Measurements from ENCODE around the gene STK24. TPM values are rescaled to one million over a fixed set of nuclear protein-coding genes. Genes with fewer than 3 reads are reported as not detected.

The STK24 gene
- total and polyA plus RNA-seq, 2 of the 4 experiments (the other 2 are of a cell fraction), result 29.2 to 43.4 TPM

DNA sequence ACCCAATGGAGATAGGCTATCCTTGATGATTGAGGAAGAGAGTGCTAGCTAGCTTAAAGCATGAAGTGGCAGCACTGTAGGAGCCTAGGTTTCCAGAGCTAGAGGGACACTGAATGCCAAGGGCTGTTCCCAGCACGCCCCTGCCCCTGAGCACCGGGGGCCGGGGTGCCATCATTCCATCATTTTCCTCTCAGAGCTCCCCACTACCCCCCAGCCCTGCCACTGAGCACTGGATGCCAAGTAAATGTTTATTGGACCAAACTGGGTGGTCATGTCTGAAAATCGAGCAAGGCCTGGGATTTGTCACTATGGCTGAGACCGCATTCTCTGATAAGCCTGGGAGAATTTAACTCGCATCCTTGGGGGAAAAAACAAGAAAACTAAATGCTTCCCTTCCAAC, 142.8 kb downstream of the STK24 start:
- no CpG with 5 or more reads among the region's 6 CpGs for WGBS, 2 experiments (ENCODE audit: extremely low coverage in 2 of 2, insufficient read length in 1 of 2)
- intact Hi-C loops (cut with micrococcal nuclease), result no loop called here
- Histone ChIP-seq H3K4me3 (ENCODE audit: insufficient read depth, low read depth, low read length) (no peak overlapping the region), H3K23ac (ENCODE audit: low read depth, low read length) (no peak overlapping the region), H4K91ac (ENCODE audit: insufficient read depth, low read depth, low read length) (no peak overlapping the region), H3K14ac (replicated peaks; ENCODE audit: low read depth, low read length) (no peak overlapping the region), H4K20me1 (ENCODE audit: insufficient read depth, low read length) (peaks cover 4% of the 10 kb centered on the region; the same call in 1 of the 2 replicates), H2BK15ac (ENCODE audit: low read depth, low read length) (no peak overlapping the region), H3K4me1 (ENCODE audit: control insufficient read depth, insufficient read depth, low read length) (no peaks in the 10 kb centered on the region), H3K9ac (ENCODE audit: low read depth, low read length) (no peak overlapping the region), H3K27ac (ENCODE audit: insufficient read depth, low read length) (no peak overlapping the region), H2BK5ac (ENCODE audit: low read depth, low read length, poor library complexity, severe bottlenecking) (no peak overlapping the region), H2AK9ac (replicated peaks; ENCODE audit: low read depth, low read length, poor library complexity) (no peak overlapping the region), H3K4ac (ENCODE audit: low read depth, low read length) (no peak overlapping the region), H3K27me3 (ENCODE audit: control insufficient read depth, insufficient read depth, low read length) (no peaks in the 10 kb centered on the region), H2AK5ac (ENCODE audit: low read depth, low read length) (no peak overlapping the region), H3K9me3 (ENCODE audit: control insufficient read depth, insufficient read depth, low read length) (no peaks in the 10 kb centered on the region), H3K36me3 (ENCODE audit: control insufficient read depth, insufficient read depth, low read length) (peaks cover 74% of the 10 kb centered on the region), H3K56ac (ENCODE audit: extremely low read depth, insufficient read depth, low read length) (no peak overlapping the region), H2BK20ac (ENCODE audit: low read depth, low read length) (no peak overlapping the region), H2BK120ac (ENCODE audit: low read depth, low read length) (no peak overlapping the region), H2AFZ (replicated peaks; ENCODE audit: low read length, poor library complexity) (no peak overlapping the region), H3K79me1 (ENCODE audit: low read depth in 1 of 2, low read length in 2 of 2) (peaks cover 0 to 19% of the 10 kb centered on the region in 2 experiments; a peak in 2 of 4 replicates), H3K18ac (ENCODE audit: low read depth, low read length) (no peak overlapping the region), H4K5ac (ENCODE audit: low read depth, low read length) (no peak overlapping the region), H3K9me1 (ENCODE audit: insufficient read depth, low read length) (peaks cover 5% of the 10 kb centered on the region), H4K8ac (ENCODE audit: low read depth in 2 of 2, low read length in 2 of 2) (no peak overlapping the region), H3K4me2 (ENCODE audit: low read depth, low read length) (no peak overlapping the region)
- in situ Hi-C loops (cut with MboI; ENCODE audit: low sequenced_read_pairs), result loop anchor here (25.0 kb wide), 1 partner anchor 603 kb away; no protein-coding TSS in a partner anchor
- TF ChIP-seq, protein P1, sequence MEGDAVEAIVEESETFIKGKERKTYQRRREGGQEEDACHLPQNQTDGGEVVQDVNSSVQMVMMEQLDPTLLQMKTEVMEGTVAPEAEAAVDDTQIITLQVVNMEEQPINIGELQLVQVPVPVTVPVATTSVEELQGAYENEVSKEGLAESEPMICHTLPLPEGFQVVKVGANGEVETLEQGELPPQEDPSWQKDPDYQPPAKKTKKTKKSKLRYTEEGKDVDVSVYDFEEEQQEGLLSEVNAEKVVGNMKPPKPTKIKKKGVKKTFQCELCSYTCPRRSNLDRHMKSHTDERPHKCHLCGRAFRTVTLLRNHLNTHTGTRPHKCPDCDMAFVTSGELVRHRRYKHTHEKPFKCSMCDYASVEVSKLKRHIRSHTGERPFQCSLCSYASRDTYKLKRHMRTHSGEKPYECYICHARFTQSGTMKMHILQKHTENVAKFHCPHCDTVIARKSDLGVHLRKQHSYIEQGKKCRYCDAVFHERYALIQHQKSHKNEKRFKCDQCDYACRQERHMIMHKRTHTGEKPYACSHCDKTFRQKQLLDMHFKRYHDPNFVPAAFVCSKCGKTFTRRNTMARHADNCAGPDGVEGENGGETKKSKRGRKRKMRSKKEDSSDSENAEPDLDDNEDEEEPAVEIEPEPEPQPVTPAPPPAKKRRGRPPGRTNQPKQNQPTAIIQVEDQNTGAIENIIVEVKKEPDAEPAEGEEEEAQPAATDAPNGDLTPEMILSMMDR (conservative IDR thresholded peaks at IDR 0.05; ENCODE audit: low read depth, low read length), result no peak
- TF ChIP-seq RCOR1 (IDR thresholded peaks at IDR 0.05; ENCODE audit: insufficient replicate concordance, low read length) (no peak), CHD1 (IDR thresholded peaks at IDR 0.05; ENCODE audit: low read depth, low read length) (no peak), FOS (IDR thresholded peaks at IDR 0.05; ENCODE audit: low read depth, low read length) (no peak), MAFK (IDR thresholded peaks at IDR 0.05; ENCODE audit: low read depth, low read length) (no peak), RFX5 (IDR thresholded peaks at IDR 0.05; ENCODE audit: low read depth, low read length) (no peak), CEBPB (IDR thresholded peaks at IDR 0.05; ENCODE audit: low read depth, low read length) (no peak), BHLHE40 (IDR thresholded peaks at IDR 0.05; ENCODE audit: low read depth, low read length) (no peak), MXI1 (IDR thresholded peaks at IDR 0.05; ENCODE audit: borderline replicate concordance, low read depth, low read length) (no peak), MAZ (IDR thresholded peaks at IDR 0.05; ENCODE audit: borderline replicate concordance, low read depth, low read length) (no peak), POLR2A (IDR thresholded peaks at IDR 0.05; ENCODE audit: low read depth, low read length) (no peak), RAD21 (IDR thresholded peaks at IDR 0.05; ENCODE audit: low read length) (no peak)
- TF ChIP-seq, protein P2, sequence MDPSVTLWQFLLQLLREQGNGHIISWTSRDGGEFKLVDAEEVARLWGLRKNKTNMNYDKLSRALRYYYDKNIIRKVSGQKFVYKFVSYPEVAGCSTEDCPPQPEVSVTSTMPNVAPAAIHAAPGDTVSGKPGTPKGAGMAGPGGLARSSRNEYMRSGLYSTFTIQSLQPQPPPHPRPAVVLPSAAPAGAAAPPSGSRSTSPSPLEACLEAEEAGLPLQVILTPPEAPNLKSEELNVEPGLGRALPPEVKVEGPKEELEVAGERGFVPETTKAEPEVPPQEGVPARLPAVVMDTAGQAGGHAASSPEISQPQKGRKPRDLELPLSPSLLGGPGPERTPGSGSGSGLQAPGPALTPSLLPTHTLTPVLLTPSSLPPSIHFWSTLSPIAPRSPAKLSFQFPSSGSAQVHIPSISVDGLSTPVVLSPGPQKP (IDR thresholded peaks at IDR 0.05; ENCODE audit: borderline replicate concordance, low read depth, low read length), result no peak
- dilution Hi-C loops (cut with HindIII; ENCODE audit: low sequenced_read_pairs, unreplicated experiment), result no loop called here
- no TSS peak for BruUV-seq (replicated peaks)
- ATAC-seq (ENCODE audit: low read depth), result no peak
- POLR2A ChIA-PET (ENCODE audit: unreplicated experiment), result no interaction called here
- CTCF ChIA-PET, result no interaction called here
- DNase-seq, result no peak
